Measurements from ENCODE around the gene CRB2. TPM values are rescaled to one million over a fixed set of nuclear protein-coding genes. Genes with fewer than 3 reads are reported as not detected.

CRB2 gene
- total RNA-seq, 1 donor from 2014 or later, result 1.2 TPM

DNA sequence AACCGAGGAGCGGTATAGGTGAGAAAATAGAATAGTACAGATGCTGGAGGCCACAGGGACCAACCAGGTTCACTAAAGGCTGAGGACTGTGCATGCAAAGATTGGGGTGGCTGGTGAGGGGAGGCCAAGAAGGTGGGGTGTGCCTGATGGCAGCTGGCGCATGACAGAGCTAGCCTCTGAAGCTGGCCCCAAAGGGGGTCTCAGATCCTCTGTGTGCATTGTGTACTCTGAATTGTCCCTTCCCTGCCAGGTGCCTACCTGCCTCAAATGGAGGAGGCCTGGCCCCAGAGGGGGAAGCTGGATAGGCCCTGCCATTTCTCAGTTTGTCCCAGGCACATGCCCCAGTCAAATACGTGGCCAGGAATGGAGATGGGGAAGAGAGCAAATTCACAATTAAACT is 63.1 kb downstream of the CRB2 start:
- H3K27me3 Mint-ChIP-seq, result no peaks in the 10 kb centered on the region
- H3K4me3 Mint-ChIP-seq, result no peak overlapping the region
- H3K9me3 Mint-ChIP-seq, result no peaks in the 10 kb centered on the region
- H3K36me3 Mint-ChIP-seq (ENCODE audit: low read depth), result peaks cover 29% of the 10 kb centered on the region
- ChIA-PET CTCF (no interaction called here), POLR2A (no interaction called here)
- ATAC-seq (ENCODE audit: low read depth), result no peak
- no peak for TF ChIP-seq CTCF (IDR thresholded peaks at IDR 0.05)
- no peak overlapping the region for H3K27ac Mint-ChIP-seq
- DNase-seq, result no peak
- no peaks in the 10 kb centered on the region for H3K4me1 Mint-ChIP-seq
- intact Hi-C loops (cut with micrococcal nuclease), result no loop called here

DNA sequence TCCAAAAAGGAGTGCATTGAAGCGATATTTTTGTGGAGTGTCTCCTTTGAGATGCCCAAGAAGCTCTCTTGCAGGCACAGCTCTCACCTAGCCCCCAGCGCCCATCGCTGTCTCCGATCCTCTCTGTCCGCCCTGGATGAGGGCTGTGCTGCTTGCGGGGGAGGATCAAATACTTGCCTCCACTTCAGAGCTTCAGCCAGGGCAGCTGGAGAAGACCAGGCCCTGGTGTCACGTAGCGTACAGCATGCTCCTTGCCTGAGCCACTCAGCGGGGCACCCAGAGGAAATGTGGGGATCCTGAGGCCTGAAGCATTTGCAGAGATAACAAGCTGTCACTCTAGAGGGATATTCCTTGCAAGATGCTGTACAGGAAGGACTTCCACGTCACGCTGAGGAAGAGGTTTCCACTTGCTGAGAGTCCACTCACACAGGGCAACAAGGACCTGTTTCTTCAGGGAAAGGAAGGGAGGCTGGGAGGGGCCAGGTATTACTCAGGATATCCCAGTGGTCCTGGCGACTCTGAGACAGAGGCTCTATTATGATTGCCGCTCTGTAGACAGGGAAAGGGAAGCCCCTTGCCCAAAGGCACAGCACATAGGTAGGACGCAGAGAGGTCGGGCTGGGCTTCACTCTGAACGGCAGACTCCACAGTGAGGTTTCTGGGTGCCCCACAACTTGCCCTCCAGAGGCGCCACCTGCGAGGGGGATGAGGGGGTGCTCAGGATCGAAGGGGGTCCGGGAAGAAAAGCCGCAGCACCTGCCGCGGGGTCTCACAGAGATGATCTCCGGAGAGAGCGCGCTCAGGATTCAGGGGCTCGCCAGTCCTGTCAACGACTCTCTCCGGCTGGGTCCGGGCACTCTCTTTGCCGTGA is 64.0 kb downstream of the CRB2 start:
- CTCF ChIA-PET, result no interaction called here
- POLR2A ChIA-PET, result interaction anchor here (1.1 kb wide), 1 partner anchor 9 kb away, joined by 8 read pairs; no protein-coding TSS in a partner anchor
- intact Hi-C loops (cut with micrococcal nuclease), result no loop called here
- ATAC-seq (ENCODE audit: low read depth) (no peak), DNase-seq (no peak)
- Mint-ChIP-seq H3K9me3 (no peaks in the 10 kb centered on the region), H3K27me3 (no peaks in the 10 kb centered on the region), H3K27ac (no peak overlapping the region), H3K4me1 (no peaks in the 10 kb centered on the region), H3K36me3 (ENCODE audit: low read depth) (peaks cover 33% of the 10 kb centered on the region), H3K4me3 (no peak overlapping the region)
- TF ChIP-seq CTCF (IDR thresholded peaks at IDR 0.05), result no peak

GRCh38 chr9:123420592-123421111 is 64.7 kb downstream of the CRB2 start:
- ATAC-seq (ENCODE audit: low read depth) (no peak), DNase-seq (no peak)
- Mint-ChIP-seq H3K9me3 (no peaks in the 10 kb centered on the region), H3K27ac (no peak overlapping the region), H3K36me3 (ENCODE audit: low read depth) (peaks cover 32% of the 10 kb centered on the region), H3K4me1 (no peaks in the 10 kb centered on the region), H3K27me3 (no peaks in the 10 kb centered on the region), H3K4me3 (no peak overlapping the region)
- TF ChIP-seq CTCF (IDR thresholded peaks at IDR 0.05), result no peak
- intact Hi-C loops (cut with micrococcal nuclease), result no loop called here
- CTCF ChIA-PET, result no interaction called here
- POLR2A ChIA-PET, result interaction anchor here (1.1 kb wide), 1 partner anchor 10 kb away, joined by 8 read pairs; no protein-coding TSS in a partner anchor

DNA sequence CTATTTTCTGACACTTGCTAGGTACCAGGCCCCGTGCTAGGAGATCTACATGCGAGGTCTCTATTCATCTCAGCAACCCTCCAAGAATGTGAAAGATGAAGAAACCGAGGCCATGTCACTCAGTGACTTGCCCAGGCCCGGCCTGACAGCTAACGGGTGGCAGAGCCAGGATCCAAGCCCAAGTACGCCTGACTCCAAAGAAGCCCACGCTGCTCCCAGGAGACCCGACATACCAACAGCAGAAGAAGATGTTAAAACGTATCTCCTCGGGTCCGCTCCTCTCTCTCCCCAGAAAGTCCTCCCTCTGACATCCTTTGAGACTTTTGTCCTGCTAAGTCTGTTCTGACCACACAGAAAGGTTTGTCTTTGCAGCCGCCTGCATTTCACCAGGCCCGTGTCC is 65.2 kb downstream of the CRB2 start:
- Mint-ChIP-seq H3K4me3 (no peak overlapping the region), H3K36me3 (ENCODE audit: low read depth) (peaks cover 33% of the 10 kb centered on the region), H3K9me3 (no peaks in the 10 kb centered on the region), H3K4me1 (peaks cover 4% of the 10 kb centered on the region), H3K27me3 (no peaks in the 10 kb centered on the region), H3K27ac (no peak overlapping the region)
- intact Hi-C loops (cut with micrococcal nuclease), result no loop called here
- POLR2A ChIA-PET, result interaction anchor here (1.1 kb wide), 1 partner anchor 10 kb away, joined by 8 read pairs; no protein-coding TSS in a partner anchor
- CTCF ChIA-PET, result no interaction called here
- ATAC-seq (ENCODE audit: low read depth), result no peak
- no peak for DNase-seq
- TF ChIP-seq CTCF (IDR thresholded peaks at IDR 0.05), result no peak

DNA sequence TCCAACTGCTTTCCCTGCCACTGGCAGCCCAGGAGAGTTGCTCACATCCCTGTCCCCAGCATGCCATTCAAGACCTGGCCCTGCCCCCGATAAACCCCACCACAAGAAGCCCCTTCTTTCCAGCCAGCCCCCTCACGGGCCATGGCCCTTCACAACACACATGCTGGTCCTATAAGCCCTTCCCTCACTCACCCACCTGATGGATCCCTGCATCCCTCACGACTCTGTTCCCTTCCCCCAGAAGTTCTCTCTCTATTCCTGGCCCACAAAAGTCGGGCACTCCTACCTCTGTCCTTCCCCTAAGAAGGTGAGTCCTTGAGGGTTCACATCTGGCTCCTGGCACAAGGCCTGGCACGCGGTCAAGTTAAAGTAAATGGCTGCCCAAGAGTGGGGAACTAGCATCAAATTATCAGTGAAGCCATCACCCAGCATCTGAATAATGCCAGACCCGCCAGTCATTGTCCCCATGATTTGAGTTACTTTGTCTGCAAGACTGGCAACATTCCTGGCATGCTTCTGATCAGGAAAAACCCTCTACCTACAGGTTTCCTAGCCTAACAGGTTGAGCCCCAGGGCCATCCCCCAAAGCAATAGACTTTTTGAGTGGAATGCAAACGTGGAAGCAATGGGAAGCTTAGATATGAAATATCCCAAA is 65.9 kb downstream of the CRB2 start:
- DNase-seq (no peak), ATAC-seq (ENCODE audit: low read depth) (no peak)
- Mint-ChIP-seq H3K27ac (no peak overlapping the region), H3K27me3 (no peaks in the 10 kb centered on the region), H3K36me3 (ENCODE audit: low read depth) (peaks cover 27% of the 10 kb centered on the region), H3K4me3 (no peak overlapping the region), H3K9me3 (no peaks in the 10 kb centered on the region), H3K4me1 (peaks cover 11% of the 10 kb centered on the region)
- intact Hi-C loops (cut with micrococcal nuclease), result no loop called here
- TF ChIP-seq CTCF (IDR thresholded peaks at IDR 0.05), result no peak
- ChIA-PET CTCF (no interaction called here), POLR2A (no interaction called here)

Data from activated B cell treated with CpG ODN at 0.5 μM for 24 hours (primary cell).